Measurements from ENCODE around the gene TREM1.

TREM1 gene

GRCh38 chr6:41280381-41281057, 6.0 kb downstream of the TREM1 start:
- Histone ChIP-seq H3K9me3 (ENCODE audit: control insufficient read depth, insufficient read depth, low read length) (no peaks in the 10 kb centered on the region), H3K9ac (ENCODE audit: low read depth, low read length) (no peak overlapping the region), H3K36me3 (ENCODE audit: insufficient read depth, low read length) (no peaks in the 10 kb centered on the region), H3K4me1 (ENCODE audit: insufficient read depth, low read length) (no peaks in the 10 kb centered on the region; the same call in 1 of the 2 replicates)

- no peaks in the 10 kb centered on the region for H3K36me3 ChIP-seq (ENCODE audit: insufficient read depth, low read length)
Measured at GRCh38 chr6:41278699-41279405, 7.6 kb downstream of the TREM1 start.

GRCh38 chr6:41277605-41278004, 8.9 kb downstream of the TREM1 start:
- H3K36me3 ChIP-seq (ENCODE audit: insufficient read depth, low read length) = no peaks in the 10 kb centered on the region

More at GRCh38 chr6:41278699-41279405, 7.6 kb downstream of the TREM1 start:
- Histone ChIP-seq H3K4me1 (ENCODE audit: insufficient read depth, low read length) (no peaks in the 10 kb centered on the region; the same call in 1 of the 2 replicates), H3K9me3 (ENCODE audit: control insufficient read depth, insufficient read depth, low read length) (no peaks in the 10 kb centered on the region), H3K9ac (ENCODE audit: low read depth, low read length) (no peak overlapping the region)

DNA sequence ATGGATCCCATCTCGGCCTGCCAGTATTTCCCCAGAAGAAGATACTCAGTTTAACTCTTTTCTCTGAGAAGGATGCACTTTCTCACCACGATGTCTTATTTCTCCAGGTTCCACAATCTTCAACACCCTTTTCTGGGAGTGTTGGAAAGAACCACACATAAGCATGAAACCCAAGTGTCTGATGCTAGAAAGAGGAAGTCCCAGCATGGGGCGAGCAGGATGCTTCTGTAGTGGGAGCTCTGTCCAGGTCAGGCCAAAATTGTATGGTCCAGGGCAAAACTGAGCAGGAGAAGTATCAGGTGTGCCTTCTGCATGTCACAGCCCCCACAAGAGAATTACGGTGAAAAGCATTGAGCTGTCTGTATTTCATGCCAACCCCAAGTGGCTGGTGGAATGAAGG, 11.0 kb downstream of the TREM1 start:
- H3K9ac ChIP-seq (ENCODE audit: low read depth, low read length) = no peak overlapping the region
- no peaks in the 10 kb centered on the region for H3K36me3 ChIP-seq (ENCODE audit: insufficient read depth, low read length)
- H3K4me1 ChIP-seq (ENCODE audit: insufficient read depth, low read length) = no peaks in the 10 kb centered on the region; the same call in 1 of the 2 replicates
- H3K9me3 ChIP-seq (ENCODE audit: control insufficient read depth, insufficient read depth, low read length) = no peaks in the 10 kb centered on the region

More at GRCh38 chr6:41277605-41278004, 8.9 kb downstream of the TREM1 start:
- H3K9ac ChIP-seq (ENCODE audit: low read depth, low read length) = no peak overlapping the region
- no peaks in the 10 kb centered on the region; the same call in 1 of the 2 replicates for H3K4me1 ChIP-seq (ENCODE audit: insufficient read depth, low read length)
- no peaks in the 10 kb centered on the region for H3K9me3 ChIP-seq (ENCODE audit: control insufficient read depth, insufficient read depth, low read length)

GRCh38 chr6:41274256-41274655, 12.2 kb downstream of the TREM1 start:
- H3K9ac ChIP-seq (ENCODE audit: low read depth, low read length) = no peak overlapping the region
- H3K9me3 ChIP-seq (ENCODE audit: control insufficient read depth, insufficient read depth, low read length) = no peaks in the 10 kb centered on the region
- no peaks in the 10 kb centered on the region; the same call in 1 of the 2 replicates for H3K4me1 ChIP-seq (ENCODE audit: insufficient read depth, low read length)
- no peaks in the 10 kb centered on the region for H3K36me3 ChIP-seq (ENCODE audit: insufficient read depth, low read length)

GRCh38 chr6:41273714-41274113, 12.8 kb downstream of the TREM1 start:
- Histone ChIP-seq H3K9ac (ENCODE audit: low read depth, low read length) (no peak overlapping the region), H3K36me3 (ENCODE audit: insufficient read depth, low read length) (no peaks in the 10 kb centered on the region), H3K4me1 (ENCODE audit: insufficient read depth, low read length) (no peaks in the 10 kb centered on the region; the same call in 1 of the 2 replicates), H3K9me3 (ENCODE audit: control insufficient read depth, insufficient read depth, low read length) (no peaks in the 10 kb centered on the region)

- Histone ChIP-seq H3K4me1 (ENCODE audit: insufficient read depth, low read length) (no peaks in the 10 kb centered on the region), H3K9ac (ENCODE audit: low read depth, low read length) (no peak overlapping the region), H3K36me3 (ENCODE audit: insufficient read depth, low read length) (no peaks in the 10 kb centered on the region), H3K9me3 (ENCODE audit: control insufficient read depth, insufficient read depth, low read length) (no peaks in the 10 kb centered on the region; the same call in 1 of the 2 replicates)
Measured at GRCh38 chr6:41272591-41273240, 13.8 kb downstream of the TREM1 start.

GRCh38 chr6:41271901-41272395, 14.5 kb downstream of the TREM1 start:
- Histone ChIP-seq H3K9ac (ENCODE audit: low read depth, low read length) (no peak overlapping the region), H3K9me3 (ENCODE audit: control insufficient read depth, insufficient read depth, low read length) (no peaks in the 10 kb centered on the region; the same call in 1 of the 2 replicates), H3K4me1 (ENCODE audit: insufficient read depth, low read length) (no peaks in the 10 kb centered on the region), H3K36me3 (ENCODE audit: insufficient read depth, low read length) (no peaks in the 10 kb centered on the region)

DNA sequence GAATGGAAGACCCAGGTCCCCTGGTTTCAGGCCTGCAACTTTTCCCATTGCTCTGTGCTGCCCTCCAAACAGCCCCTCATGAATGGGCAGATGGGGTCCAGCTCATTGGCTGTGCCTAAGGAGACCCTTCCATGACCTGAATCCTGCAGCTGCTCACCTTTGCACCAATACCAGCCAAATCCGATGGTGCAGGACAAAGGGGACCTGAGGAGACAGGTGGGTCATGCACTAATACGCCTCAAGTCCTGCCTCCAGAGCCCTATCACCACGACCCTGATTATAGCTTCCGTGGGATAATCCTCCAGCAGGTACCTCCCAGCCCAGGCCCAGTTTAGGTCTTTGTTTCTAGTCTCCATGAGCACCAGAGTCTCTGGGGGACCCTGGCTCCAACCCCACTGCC, 16.8 kb downstream of the TREM1 start:
- Histone ChIP-seq H3K9ac (ENCODE audit: low read depth, low read length) (no peak overlapping the region), H3K9me3 (ENCODE audit: control insufficient read depth, insufficient read depth, low read length) (no peaks in the 10 kb centered on the region; the same call in 1 of the 2 replicates), H3K36me3 (ENCODE audit: insufficient read depth, low read length) (no peaks in the 10 kb centered on the region), H3K4me1 (ENCODE audit: insufficient read depth, low read length) (no peaks in the 10 kb centered on the region)

GRCh38 chr6:41269166-41269565, 17.3 kb downstream of the TREM1 start:
- no peak overlapping the region for H3K9ac ChIP-seq (ENCODE audit: low read depth, low read length)
- H3K4me1 ChIP-seq (ENCODE audit: insufficient read depth, low read length) = no peaks in the 10 kb centered on the region
- no peaks in the 10 kb centered on the region; the same call in 1 of the 2 replicates for H3K9me3 ChIP-seq (ENCODE audit: control insufficient read depth, insufficient read depth, low read length)
- no peaks in the 10 kb centered on the region for H3K36me3 ChIP-seq (ENCODE audit: insufficient read depth, low read length)

DNA sequence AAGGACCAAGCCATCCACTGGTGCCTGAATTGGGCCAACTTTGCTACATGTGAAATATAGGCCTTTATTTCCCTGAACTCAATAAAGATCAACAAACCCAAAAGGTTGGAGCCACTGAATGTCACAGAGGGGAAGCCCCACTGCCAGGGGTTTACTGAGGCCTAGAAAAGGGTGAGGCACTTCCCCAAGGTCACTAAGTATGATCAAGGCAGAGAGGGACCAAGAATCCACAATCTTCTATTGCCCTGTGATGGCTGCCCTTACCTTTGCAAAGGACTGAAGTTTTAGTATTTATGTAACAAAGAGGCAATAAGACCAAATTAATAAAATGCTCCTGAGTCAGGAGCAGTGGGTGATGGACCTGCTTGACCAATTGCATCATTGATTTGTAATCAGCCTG, 18.0 kb downstream of the TREM1 start:
- no peaks in the 10 kb centered on the region for H3K4me1 ChIP-seq (ENCODE audit: insufficient read depth, low read length)
- H3K36me3 ChIP-seq (ENCODE audit: insufficient read depth, low read length) = no peaks in the 10 kb centered on the region
- no peak overlapping the region for H3K9ac ChIP-seq (ENCODE audit: low read depth, low read length)
- H3K9me3 ChIP-seq (ENCODE audit: control insufficient read depth, insufficient read depth, low read length) = no peaks in the 10 kb centered on the region; the same call in 1 of the 2 replicates

GRCh38 chr6:41266541-41266940, 19.9 kb downstream of the TREM1 start:
- H3K4me1 ChIP-seq (ENCODE audit: insufficient read depth, low read length) = no peaks in the 10 kb centered on the region
- H3K9me3 ChIP-seq (ENCODE audit: control insufficient read depth, insufficient read depth, low read length) = no peaks in the 10 kb centered on the region; the same call in 1 of the 2 replicates
- H3K9ac ChIP-seq (ENCODE audit: low read depth, low read length) = no peak overlapping the region
- H3K36me3 ChIP-seq (ENCODE audit: insufficient read depth, low read length) = no peaks in the 10 kb centered on the region

GRCh38 chr6:41263267-41263666, 23.2 kb downstream of the TREM1 start:
- no peaks in the 10 kb centered on the region; the same call in 1 of the 2 replicates for H3K9me3 ChIP-seq (ENCODE audit: control insufficient read depth, insufficient read depth, low read length)
- no peaks in the 10 kb centered on the region for H3K36me3 ChIP-seq (ENCODE audit: insufficient read depth, low read length)
- H3K9ac ChIP-seq (ENCODE audit: low read depth, low read length) = no peak overlapping the region
- H3K4me1 ChIP-seq (ENCODE audit: insufficient read depth, low read length) = no peaks in the 10 kb centered on the region

DNA sequence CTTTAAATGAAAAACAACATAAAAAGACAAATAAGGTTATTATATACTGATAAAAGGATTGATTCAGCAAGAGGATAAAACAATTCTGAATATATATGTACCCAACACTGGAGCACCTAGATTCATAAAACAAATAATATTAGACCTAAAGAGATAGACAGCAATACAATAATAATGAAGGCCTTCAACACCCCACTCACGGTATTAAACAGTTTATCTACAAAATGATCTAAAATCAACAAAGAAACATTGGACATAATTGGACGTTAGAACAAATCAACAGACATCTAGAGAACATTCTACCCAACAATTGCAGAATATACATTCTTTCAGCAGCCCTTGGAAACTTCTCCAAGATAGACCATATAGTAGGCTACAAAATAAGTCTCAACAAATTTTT, 24.1 kb downstream of the TREM1 start:
- Histone ChIP-seq H3K9me3 (ENCODE audit: control insufficient read depth, insufficient read depth, low read length) (no peaks in the 10 kb centered on the region), H3K9ac (ENCODE audit: low read depth, low read length) (no peak overlapping the region), H3K4me1 (ENCODE audit: insufficient read depth, low read length) (no peaks in the 10 kb centered on the region), H3K36me3 (ENCODE audit: insufficient read depth, low read length) (no peaks in the 10 kb centered on the region)

All from ES-I3 (cell line).